Right ventricle myocardium inferior (tissue), 1 donor: Measurements from ENCODE around the gene SYT3. TPM values are rescaled to one million over a fixed set of nuclear protein-coding genes. Genes with fewer than 3 reads are reported as not detected.

ENCODE experiments used
- ATAC-seq: fragments of 200-7000 bp; cut with Tn5 transposase; one replicate; pipeline ENCODE4 v1.9.1; 2020; ENCODE audit warnings: mild to moderate bottlenecking, moderate library complexity
- DNase-seq: peaks from one replicate; pipeline ENCODE4 v3.0.0; 2021; ENCODE audit errors: missing footprints
- intact Hi-C: fragments of 100-400 bp; cut with DNase I; formaldehyde crosslinking; loops from one replicate; pipeline ENCODE4 v1.11.0; 2022
- total RNA-seq: library from RNA; stranded (reverse); fragmentation: NEBNext Ultra II Directional; extraction: Animal tissue kit (Norgen Biotek cat#: 25700); gene quantifications from one replicate; pipeline ENCODE4 v1.2.1, GENCODE V29; 2021
- donor health status: DM: no; HTN: yes; CAD: no; lungs with severe emphysema.

Gene SYT3
- total RNA-seq, 1 donor from 2014 or later: 0.27 TPM

GRCh38 chr19:50662651-50663481 lies 23.2 kb upstream of the SYT3 start:
- intact Hi-C loops: no loop called here

GRCh38 chr19:50661766-50662650 lies 22.3 kb upstream of the SYT3 start:
- intact Hi-C loops: no loop called here
- ATAC-seq (no peak), DNase-seq (no peak)

More at GRCh38 chr19:50662651-50663481, 23.2 kb upstream of the SYT3 start:
- ATAC-seq: no peak
- DNase-seq: no peak

GRCh38 chr19:50661023-50661422 lies 21.3 kb upstream of the SYT3 start:
- no peak for DNase-seq

GRCh38 chr19:50660088-50660366 lies 20.3 kb upstream of the SYT3 start:
- intact Hi-C loops: no loop called here
- no peak for ATAC-seq
- no peak for DNase-seq

More at GRCh38 chr19:50661023-50661422, 21.3 kb upstream of the SYT3 start:
- ATAC-seq: no peak
- intact Hi-C loops: no loop called here

- intact Hi-C loops: no loop called here
- ATAC-seq (no peak), DNase-seq (no peak)
Observed at GRCh38 chr19:50659318-50660087, 19.8 kb upstream of the SYT3 start.

GRCh38 chr19:50658441-50659317 lies 19.0 kb upstream of the SYT3 start:
- peak; percentile 70 for ATAC-seq
- intact Hi-C loops: no loop called here
- peak; percentile 76 for DNase-seq

- intact Hi-C loops: no loop called here
- ATAC-seq (peak; percentile 89), DNase-seq (peak; percentile 92)
Observed at GRCh38 chr19:50657712-50658440, 18.2 kb upstream of the SYT3 start.

- intact Hi-C loops: no loop called here
- no peak for DNase-seq
Observed at GRCh38 chr19:50657222-50657669, 17.6 kb upstream of the SYT3 start.

GRCh38 chr19:50654882-50655281 lies 15.2 kb upstream of the SYT3 start:
- ATAC-seq (no peak), DNase-seq (no peak)
- intact Hi-C loops: no loop called here

More at GRCh38 chr19:50657222-50657669, 17.6 kb upstream of the SYT3 start:
- ATAC-seq: no peak

- no peak for DNase-seq
- intact Hi-C loops: no loop called here
Observed at GRCh38 chr19:50652722-50653121, 13.0 kb upstream of the SYT3 start.

GRCh38 chr19:50651174-50651573 lies 11.5 kb upstream of the SYT3 start:
- ATAC-seq: no peak
- DNase-seq: no peak
- intact Hi-C loops: no loop called here

More at GRCh38 chr19:50652722-50653121, 13.0 kb upstream of the SYT3 start:
- ATAC-seq: no peak

- ATAC-seq (no peak), DNase-seq (no peak)
- intact Hi-C loops: no loop called here
Observed at GRCh38 chr19:50649433-50650391, 10.0 kb upstream of the SYT3 start, which contains the start of gene C19orf81. C19orf81 (plus strand) TSS chr19:50649445; CDS start chr19:50649445, 0 bp downstream.

GRCh38 chr19:50648659-50649058 lies 9.0 kb upstream of the SYT3 start:
- intact Hi-C loops: no loop called here
- DNase-seq (no peak), ATAC-seq (no peak)

- ATAC-seq: no peak
Observed at GRCh38 chr19:50647879-50648615, 8.4 kb upstream of the SYT3 start.

GRCh38 chr19:50646074-50646807 lies 6.6 kb upstream of the SYT3 start:
- ATAC-seq (no peak), DNase-seq (no peak)
- intact Hi-C loops: no loop called here

More at GRCh38 chr19:50647879-50648615, 8.4 kb upstream of the SYT3 start:
- intact Hi-C loops: no loop called here
- DNase-seq: no peak
